ENCODE data around the gene PLEKHG7.

The PLEKHG7 gene

DNA sequence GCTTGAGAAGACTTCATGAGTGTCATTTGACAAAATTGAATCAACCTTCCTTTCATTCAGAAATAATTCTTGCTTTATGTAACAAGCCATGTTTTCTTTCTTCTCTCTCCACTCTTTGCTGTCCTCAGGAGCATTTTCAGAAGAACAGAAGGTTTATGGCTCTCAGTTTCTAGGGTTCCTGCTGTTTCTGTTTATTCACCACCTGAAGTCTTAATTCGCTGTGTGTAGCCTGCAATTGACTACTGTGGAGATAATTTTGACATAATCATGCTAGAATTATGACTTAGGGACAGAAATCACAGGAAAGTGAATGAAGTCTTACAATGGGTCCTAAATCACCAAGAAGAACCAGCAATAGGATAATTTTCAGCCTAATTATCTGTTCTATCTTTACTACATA, 7.2 kb upstream of the PLEKHG7 start:
- no CpG with 5 or more reads among the region's 1 CpG for WGBS, 2 donors (ENCODE audit: extremely low coverage in 2 of 2, insufficient read length in 2 of 2, insufficient replicate concordance in 1 of 2)
- H3K23ac ChIP-seq (ENCODE audit: low read depth, low read length, poor library complexity), result no peak overlapping the region
- no peak overlapping the region for H3K27ac ChIP-seq (replicated peaks; ENCODE audit: low read length)
- no peak overlapping the region for H3K4me2 ChIP-seq (ENCODE audit: insufficient read depth, low read length, poor library complexity, severe bottlenecking)
- H4K91ac ChIP-seq (ENCODE audit: low read depth, low read length, poor library complexity), result no peak overlapping the region
- no peak overlapping the region for H3K14ac ChIP-seq (ENCODE audit: low read length)
- H2BK120ac ChIP-seq (ENCODE audit: low read depth, low read length), result no peak overlapping the region
- H2AFZ ChIP-seq (ENCODE audit: low read length), result no peak overlapping the region
- H2BK15ac ChIP-seq (ENCODE audit: low read length), result no peak overlapping the region
- H3K18ac ChIP-seq (ENCODE audit: low read length), result no peak overlapping the region
- H3K36me3 ChIP-seq (replicated peaks in 1 of 2; ENCODE audit: control insufficient read depth in 2 of 2, insufficient read depth in 2 of 2, low read length in 2 of 2), result no peaks in the 10 kb centered on the region
- no peaks in the 10 kb centered on the region for H3K4me1 ChIP-seq (ENCODE audit: control insufficient read depth in 2 of 2, insufficient read depth in 1 of 2, low read depth in 1 of 2, low read length in 2 of 2)
- no peaks in the 10 kb centered on the region for H3K27me3 ChIP-seq (ENCODE audit: control insufficient read depth in 3 of 3, insufficient read depth in 3 of 3, low read depth in 1 of 3, low read length in 3 of 3)
- H3K9me3 ChIP-seq (replicated peaks in 1 of 2; ENCODE audit: control insufficient read depth in 2 of 2, insufficient read depth in 1 of 2, low read depth in 1 of 2, low read length in 2 of 2), result no peaks in the 10 kb centered on the region
- no peak overlapping the region for H2BK12ac ChIP-seq (ENCODE audit: low read length)
- no peak overlapping the region for H2AK5ac ChIP-seq (ENCODE audit: low read depth, low read length)
- H3K4me3 ChIP-seq (ENCODE audit: low read length in 2 of 2), result no peak overlapping the region
- no peak overlapping the region for H2BK5ac ChIP-seq (ENCODE audit: low read length)
- H3K9ac ChIP-seq (ENCODE audit: low read depth, low read length, poor library complexity), result no peak overlapping the region
- H3K79me1 ChIP-seq (ENCODE audit: low read depth, low read length), result no peaks in the 10 kb centered on the region
- DNase-seq (ENCODE audit: low spot score), result no peak
- H3K4ac ChIP-seq (ENCODE audit: low read length), result no peak overlapping the region
- H4K8ac ChIP-seq (ENCODE audit: low read depth, low read length), result no peak overlapping the region

DNA sequence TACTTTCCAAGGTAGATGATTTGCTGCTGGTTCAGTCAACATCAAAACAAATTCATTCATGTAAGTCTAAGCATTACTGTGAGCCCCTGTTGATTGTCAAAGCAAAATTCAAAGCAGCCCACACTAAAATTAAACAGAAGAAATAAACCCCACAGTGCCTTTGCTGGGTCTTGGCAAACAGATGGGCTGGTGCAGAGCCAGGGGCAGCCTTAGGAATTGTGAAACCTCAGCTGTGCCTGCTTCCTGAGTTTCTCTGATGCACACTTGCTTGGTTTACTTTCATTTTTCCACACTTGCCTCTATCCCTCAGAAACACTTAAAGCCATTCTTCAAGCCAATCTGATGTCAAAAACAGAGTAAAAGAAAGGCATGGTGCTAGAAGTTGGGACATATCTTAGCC, 6.6 kb upstream of the PLEKHG7 start:
- Histone ChIP-seq H3K4ac (ENCODE audit: low read length) (no peak overlapping the region), H3K9ac (ENCODE audit: low read depth, low read length, poor library complexity) (no peak overlapping the region), H4K91ac (ENCODE audit: low read depth, low read length, poor library complexity) (no peak overlapping the region), H2BK15ac (ENCODE audit: low read length) (no peak overlapping the region), H3K14ac (ENCODE audit: low read length) (no peak overlapping the region), H3K9me3 (replicated peaks in 1 of 2; ENCODE audit: control insufficient read depth in 2 of 2, insufficient read depth in 1 of 2, low read depth in 1 of 2, low read length in 2 of 2) (no peaks in the 10 kb centered on the region), H3K4me1 (ENCODE audit: control insufficient read depth in 2 of 2, insufficient read depth in 1 of 2, low read depth in 1 of 2, low read length in 2 of 2) (no peaks in the 10 kb centered on the region), H3K18ac (ENCODE audit: low read length) (no peak overlapping the region), H2AFZ (ENCODE audit: low read length) (no peak overlapping the region), H2BK120ac (ENCODE audit: low read depth, low read length) (no peak overlapping the region), H3K27ac (replicated peaks; ENCODE audit: low read length) (no peak overlapping the region), H3K4me2 (ENCODE audit: insufficient read depth, low read length, poor library complexity, severe bottlenecking) (no peak overlapping the region), H2BK12ac (ENCODE audit: low read length) (no peak overlapping the region), H3K4me3 (ENCODE audit: low read length in 2 of 2) (no peak overlapping the region), H2BK5ac (ENCODE audit: low read length) (no peak overlapping the region), H2AK5ac (ENCODE audit: low read depth, low read length) (no peak overlapping the region), H3K23ac (ENCODE audit: low read depth, low read length, poor library complexity) (no peak overlapping the region), H3K79me1 (ENCODE audit: low read depth, low read length) (no peaks in the 10 kb centered on the region), H3K36me3 (replicated peaks in 1 of 2; ENCODE audit: control insufficient read depth in 2 of 2, insufficient read depth in 2 of 2, low read length in 2 of 2) (no peaks in the 10 kb centered on the region), H3K27me3 (ENCODE audit: control insufficient read depth in 3 of 3, insufficient read depth in 3 of 3, low read depth in 1 of 3, low read length in 3 of 3) (no peaks in the 10 kb centered on the region), H4K8ac (ENCODE audit: low read depth, low read length) (no peak overlapping the region)
- DNase-seq (ENCODE audit: low spot score), result no peak

DNA sequence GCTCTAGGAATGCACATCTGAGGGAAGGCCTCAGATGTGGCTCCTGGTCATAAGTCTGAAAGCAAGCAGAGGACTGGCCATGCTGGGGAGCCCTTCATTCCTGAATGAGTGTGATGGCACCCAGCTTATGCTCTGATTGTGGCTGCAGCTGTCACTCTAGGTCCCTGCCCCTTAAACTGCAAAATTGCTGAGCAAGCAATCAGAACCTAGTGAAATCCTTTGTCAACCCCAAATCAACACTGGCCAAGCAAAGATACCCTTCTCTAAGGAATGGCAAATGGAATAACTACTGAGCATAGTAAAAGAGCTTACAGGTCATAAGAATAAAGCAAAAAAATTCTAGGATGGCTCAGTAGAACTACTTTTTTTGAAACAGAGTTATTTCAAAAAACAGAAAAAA, 4.3 kb upstream of the PLEKHG7 start:
- no peaks in the 10 kb centered on the region for H3K36me3 ChIP-seq (replicated peaks in 1 of 2; ENCODE audit: control insufficient read depth in 2 of 2, insufficient read depth in 2 of 2, low read length in 2 of 2)
- H2BK120ac ChIP-seq (ENCODE audit: low read depth, low read length), result no peak overlapping the region
- H3K4me2 ChIP-seq (ENCODE audit: insufficient read depth, low read length, poor library complexity, severe bottlenecking), result no peak overlapping the region
- no peak overlapping the region for H2AK5ac ChIP-seq (ENCODE audit: low read depth, low read length)
- no peak overlapping the region for H3K27ac ChIP-seq (replicated peaks; ENCODE audit: low read length)
- H2BK15ac ChIP-seq (ENCODE audit: low read length), result no peak overlapping the region
- no peak overlapping the region for H2BK5ac ChIP-seq (ENCODE audit: low read length)
- H2AFZ ChIP-seq (ENCODE audit: low read length), result no peak overlapping the region
- no peak overlapping the region for H3K9ac ChIP-seq (ENCODE audit: low read depth, low read length, poor library complexity)
- H3K27me3 ChIP-seq (ENCODE audit: control insufficient read depth in 3 of 3, insufficient read depth in 3 of 3, low read depth in 1 of 3, low read length in 3 of 3), result no peaks in the 10 kb centered on the region
- H4K8ac ChIP-seq (ENCODE audit: low read depth, low read length), result no peak overlapping the region
- no peak overlapping the region for H3K18ac ChIP-seq (ENCODE audit: low read length)
- no peak for DNase-seq (ENCODE audit: low spot score)
- H2BK12ac ChIP-seq (ENCODE audit: low read length), result no peak overlapping the region
- no peaks in the 10 kb centered on the region for H3K79me1 ChIP-seq (ENCODE audit: low read depth, low read length)
- no peaks in the 10 kb centered on the region for H3K4me1 ChIP-seq (ENCODE audit: control insufficient read depth in 2 of 2, insufficient read depth in 1 of 2, low read depth in 1 of 2, low read length in 2 of 2)
- no peak overlapping the region for H3K23ac ChIP-seq (ENCODE audit: low read depth, low read length, poor library complexity)
- H3K4me3 ChIP-seq (ENCODE audit: low read length in 2 of 2), result no peak overlapping the region
- no peak overlapping the region for H3K14ac ChIP-seq (ENCODE audit: low read length)
- no peaks in the 10 kb centered on the region for H3K9me3 ChIP-seq (replicated peaks in 1 of 2; ENCODE audit: control insufficient read depth in 2 of 2, insufficient read depth in 1 of 2, low read depth in 1 of 2, low read length in 2 of 2)
- no peak overlapping the region for H3K4ac ChIP-seq (ENCODE audit: low read length)
- no peak overlapping the region for H4K91ac ChIP-seq (ENCODE audit: low read depth, low read length, poor library complexity)

DNA sequence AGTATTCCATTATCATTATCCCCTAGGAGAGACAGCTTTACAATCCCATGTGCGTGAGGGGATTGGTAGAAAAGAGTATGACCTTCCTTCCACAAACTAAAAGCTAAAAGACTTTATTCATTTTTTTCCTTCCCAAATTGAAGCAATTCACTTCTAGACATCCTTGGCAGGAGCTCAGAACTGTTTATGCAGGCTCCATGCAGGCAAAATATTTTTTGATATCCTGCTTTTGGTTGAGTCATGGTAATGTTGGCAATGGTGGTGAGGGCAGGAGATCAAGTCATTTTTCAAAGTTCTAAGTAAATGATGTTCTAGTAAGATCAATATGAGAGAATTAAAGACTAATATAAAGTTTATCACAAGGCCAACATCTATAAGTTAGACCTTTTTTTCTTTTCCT, 1.3 kb upstream of the PLEKHG7 start:
- no peaks in the 10 kb centered on the region for H3K27me3 ChIP-seq (ENCODE audit: control insufficient read depth in 3 of 3, insufficient read depth in 3 of 3, low read depth in 1 of 3, low read length in 3 of 3)
- no peak overlapping the region for H3K4ac ChIP-seq (ENCODE audit: low read length)
- no peak overlapping the region for H3K14ac ChIP-seq (ENCODE audit: low read length)
- no peak overlapping the region for H3K4me2 ChIP-seq (ENCODE audit: insufficient read depth, low read length, poor library complexity, severe bottlenecking)
- DNase-seq (ENCODE audit: low spot score), result no peak
- H4K91ac ChIP-seq (ENCODE audit: low read depth, low read length, poor library complexity), result no peak overlapping the region
- H3K4me3 ChIP-seq (ENCODE audit: low read length in 2 of 2), result no peak overlapping the region
- no peak overlapping the region for H3K27ac ChIP-seq (replicated peaks; ENCODE audit: low read length)
- H2BK5ac ChIP-seq (ENCODE audit: low read length), result no peak overlapping the region
- no peak overlapping the region for H2BK120ac ChIP-seq (ENCODE audit: low read depth, low read length)
- no peak overlapping the region for H2AK5ac ChIP-seq (ENCODE audit: low read depth, low read length)
- no peak overlapping the region for H3K18ac ChIP-seq (ENCODE audit: low read length)
- no peak overlapping the region for H4K8ac ChIP-seq (ENCODE audit: low read depth, low read length)
- no peaks in the 10 kb centered on the region for H3K9me3 ChIP-seq (replicated peaks in 1 of 2; ENCODE audit: control insufficient read depth in 2 of 2, insufficient read depth in 1 of 2, low read depth in 1 of 2, low read length in 2 of 2)
- H3K4me1 ChIP-seq (ENCODE audit: control insufficient read depth in 2 of 2, insufficient read depth in 1 of 2, low read depth in 1 of 2, low read length in 2 of 2), result no peaks in the 10 kb centered on the region
- H3K36me3 ChIP-seq (replicated peaks in 1 of 2; ENCODE audit: control insufficient read depth in 2 of 2, insufficient read depth in 2 of 2, low read length in 2 of 2), result no peaks in the 10 kb centered on the region
- H3K9ac ChIP-seq (ENCODE audit: low read depth, low read length, poor library complexity), result no peak overlapping the region
- no peaks in the 10 kb centered on the region for H3K79me1 ChIP-seq (ENCODE audit: low read depth, low read length)
- no peak overlapping the region for H2BK12ac ChIP-seq (ENCODE audit: low read length)
- WGBS, 2 donors (ENCODE audit: extremely low coverage in 2 of 2, insufficient read length in 2 of 2, insufficient replicate concordance in 1 of 2), result no CpG with 5 or more reads among the region's 1 CpG
- H3K23ac ChIP-seq (ENCODE audit: low read depth, low read length, poor library complexity), result no peak overlapping the region
- no peak overlapping the region for H2AFZ ChIP-seq (ENCODE audit: low read length)
- no peak overlapping the region for H2BK15ac ChIP-seq (ENCODE audit: low read length)
